ENCODE measurements around the gene PRKAG1. TPM values are rescaled to one million over a fixed set of nuclear protein-coding genes. Genes with fewer than 3 reads are reported as not detected.

The PRKAG1 gene
- total and polyA plus RNA-seq, 7 donors, result 49.5 to 105 (median 75.1) TPM

- DNase-seq, result peak; percentile 86 to 90
- no peaks in the 10 kb centered on the region for H3K9me3 ChIP-seq
- no peaks in the 10 kb centered on the region for H3K36me3 ChIP-seq (ENCODE audit: insufficient read depth in 1 of 2, low read depth in 1 of 2)
- 6 to 7% (median 7%) methylated on average over 32 of the region's 32 CpGs for WGBS, 3 donors
- peak; percentile 69 to 80 (median 75) for ATAC-seq
- TF ChIP-seq, protein P1, sequence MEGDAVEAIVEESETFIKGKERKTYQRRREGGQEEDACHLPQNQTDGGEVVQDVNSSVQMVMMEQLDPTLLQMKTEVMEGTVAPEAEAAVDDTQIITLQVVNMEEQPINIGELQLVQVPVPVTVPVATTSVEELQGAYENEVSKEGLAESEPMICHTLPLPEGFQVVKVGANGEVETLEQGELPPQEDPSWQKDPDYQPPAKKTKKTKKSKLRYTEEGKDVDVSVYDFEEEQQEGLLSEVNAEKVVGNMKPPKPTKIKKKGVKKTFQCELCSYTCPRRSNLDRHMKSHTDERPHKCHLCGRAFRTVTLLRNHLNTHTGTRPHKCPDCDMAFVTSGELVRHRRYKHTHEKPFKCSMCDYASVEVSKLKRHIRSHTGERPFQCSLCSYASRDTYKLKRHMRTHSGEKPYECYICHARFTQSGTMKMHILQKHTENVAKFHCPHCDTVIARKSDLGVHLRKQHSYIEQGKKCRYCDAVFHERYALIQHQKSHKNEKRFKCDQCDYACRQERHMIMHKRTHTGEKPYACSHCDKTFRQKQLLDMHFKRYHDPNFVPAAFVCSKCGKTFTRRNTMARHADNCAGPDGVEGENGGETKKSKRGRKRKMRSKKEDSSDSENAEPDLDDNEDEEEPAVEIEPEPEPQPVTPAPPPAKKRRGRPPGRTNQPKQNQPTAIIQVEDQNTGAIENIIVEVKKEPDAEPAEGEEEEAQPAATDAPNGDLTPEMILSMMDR (IDR thresholded peaks at IDR 0.05), result peak; percentile 88
- no peak overlapping the region for H3K27ac ChIP-seq
- peaks cover 31% of the 10 kb centered on the region for H3K4me1 ChIP-seq
- intact Hi-C loops (cut with DNase I), result no loop called here
- peaks cover 0 to 63% (median 0%) of the 10 kb centered on the region in 3 donors for H3K27me3 ChIP-seq (ENCODE audit: insufficient read depth in 3 of 3, low read length in 2 of 3)
- H3K4me3 ChIP-seq, result peak overlapping the region; percentile 58
Measured at GRCh38 chr12:48995086-48995879, 23.3 kb downstream of the PRKAG1 start.

DNA sequence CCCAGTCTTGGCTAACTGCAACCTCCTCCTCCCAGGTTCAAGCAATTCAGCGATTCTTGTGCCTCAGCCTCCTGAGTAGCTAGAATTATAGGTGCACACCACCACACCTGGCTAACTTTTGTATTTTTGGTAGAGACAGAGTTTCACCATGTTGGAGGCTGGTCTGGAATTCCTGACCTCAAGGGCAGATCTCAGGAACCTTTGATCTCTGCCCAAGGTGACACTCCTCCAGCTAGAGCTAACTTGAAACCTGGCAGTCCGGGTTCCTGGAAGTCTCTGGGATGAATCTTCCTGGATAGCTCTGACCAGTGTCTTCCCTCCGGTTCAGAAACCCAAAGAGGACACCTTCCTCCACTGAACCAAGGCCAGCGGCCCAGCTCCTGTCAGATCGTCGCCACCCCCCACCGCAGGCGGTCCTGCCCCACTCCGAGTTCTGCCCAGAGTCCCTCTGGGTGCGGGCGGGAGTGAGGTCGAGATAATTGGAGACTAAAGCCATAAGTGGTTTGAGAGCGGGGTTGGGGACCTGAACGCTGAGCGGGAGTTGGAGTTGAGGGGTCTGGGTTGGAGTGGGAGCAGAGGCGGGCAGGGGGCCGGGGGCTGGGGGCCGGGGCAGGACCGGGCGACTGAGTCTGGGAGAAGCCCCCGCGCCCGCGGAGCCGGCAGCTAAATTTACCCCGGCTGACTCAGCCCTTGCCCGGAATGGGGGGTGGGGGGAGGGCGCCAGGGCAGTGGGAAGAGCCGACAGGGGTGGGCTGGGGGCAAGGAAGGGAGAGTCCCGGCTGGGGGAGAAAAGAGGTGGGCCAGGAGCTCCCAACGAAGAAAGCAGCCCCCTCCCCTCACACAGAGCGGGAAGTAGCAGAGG, 24.1 kb downstream of the PRKAG1 start:
- no peak overlapping the region for H3K27ac ChIP-seq
- DNase-seq, result no peak
- no peak overlapping the region for H3K4me3 ChIP-seq
- 25 to 33% (median 31%) methylated on average over 25 to 32 of the region's 32 CpGs for WGBS, 3 donors
- H3K4me1 ChIP-seq, result peaks cover 23% of the 10 kb centered on the region
- peaks cover 0 to 61% (median 0%) of the 10 kb centered on the region in 3 donors for H3K27me3 ChIP-seq (ENCODE audit: insufficient read depth in 3 of 3, low read length in 2 of 3)
- H3K36me3 ChIP-seq (ENCODE audit: insufficient read depth in 1 of 2, low read depth in 1 of 2), result no peaks in the 10 kb centered on the region
- TF ChIP-seq, protein P1 (IDR thresholded peaks at IDR 0.05), result no peak
- intact Hi-C loops (cut with DNase I), result no loop called here
- no peak for ATAC-seq
- no peaks in the 10 kb centered on the region for H3K9me3 ChIP-seq

DNA sequence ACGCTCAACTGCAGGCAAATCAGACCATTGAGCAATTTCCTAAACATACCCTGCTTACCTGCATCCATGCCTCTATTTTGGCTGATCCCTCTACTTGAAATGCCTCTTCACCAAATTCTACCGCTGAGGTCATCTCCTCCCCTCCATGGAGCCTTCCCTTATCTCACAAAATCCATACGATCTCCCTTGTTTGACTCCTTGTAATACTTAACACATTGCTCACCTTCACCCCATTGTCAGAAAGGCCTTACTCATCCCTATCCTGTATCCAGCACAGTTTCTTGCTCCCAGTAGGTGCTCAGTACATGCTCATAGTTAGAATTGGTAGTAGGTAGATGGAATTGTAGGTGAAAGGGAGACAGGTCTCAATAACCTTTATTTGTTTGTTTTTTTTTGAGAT, 24.8 kb downstream of the PRKAG1 start:
- DNase-seq (no peak), ATAC-seq (no peak)
- peaks cover 0 to 64% (median 0%) of the 10 kb centered on the region in 3 donors for H3K27me3 ChIP-seq (ENCODE audit: insufficient read depth in 3 of 3, low read length in 2 of 3)
- intact Hi-C loops (cut with DNase I), result no loop called here
- no peak overlapping the region for H3K27ac ChIP-seq
- TF ChIP-seq, protein P1 (IDR thresholded peaks at IDR 0.05), result no peak
- WGBS, 3 donors, result 83 to 88% (median 86%) methylated on average over 3 of the region's 3 CpGs
- no peaks in the 10 kb centered on the region for H3K9me3 ChIP-seq
- no peaks in the 10 kb centered on the region for H3K36me3 ChIP-seq (ENCODE audit: insufficient read depth in 1 of 2, low read depth in 1 of 2)
- peaks cover 18% of the 10 kb centered on the region for H3K4me1 ChIP-seq
- no peak overlapping the region for H3K4me3 ChIP-seq

- Histone ChIP-seq H3K27me3 (ENCODE audit: insufficient read depth in 3 of 3, low read length in 2 of 3) (peaks cover 0 to 49% (median 0%) of the 10 kb centered on the region in 3 donors), H3K9me3 (no peaks in the 10 kb centered on the region), H3K4me1 (peaks cover 12% of the 10 kb centered on the region), H3K4me3 (no peak overlapping the region), H3K27ac (no peak overlapping the region), H3K36me3 (ENCODE audit: insufficient read depth in 1 of 2, low read depth in 1 of 2) (no peaks in the 10 kb centered on the region)
- 66 to 72% (median 67%) methylated on average over 8 of the region's 8 CpGs for WGBS, 3 donors
- TF ChIP-seq, protein P1 (IDR thresholded peaks at IDR 0.05), result no peak
- intact Hi-C loops (cut with DNase I), result no loop called here
- no peak for ATAC-seq
- DNase-seq, result no peak
Measured at GRCh38 chr12:48991247-48992050, 27.1 kb downstream of the PRKAG1 start.
